ENCODE results near the gene ST6GALNAC4. TPM values are rescaled to one million over a fixed set of nuclear protein-coding genes. Genes with fewer than 3 reads are reported as not detected.
A peak's percentile ranks its signal among the peaks of the same experiment; 100 is the strongest.

The ST6GALNAC4 gene
- total RNA-seq, 2 donors from 2014 or later, result 25.4 to 66.5 TPM

DNA sequence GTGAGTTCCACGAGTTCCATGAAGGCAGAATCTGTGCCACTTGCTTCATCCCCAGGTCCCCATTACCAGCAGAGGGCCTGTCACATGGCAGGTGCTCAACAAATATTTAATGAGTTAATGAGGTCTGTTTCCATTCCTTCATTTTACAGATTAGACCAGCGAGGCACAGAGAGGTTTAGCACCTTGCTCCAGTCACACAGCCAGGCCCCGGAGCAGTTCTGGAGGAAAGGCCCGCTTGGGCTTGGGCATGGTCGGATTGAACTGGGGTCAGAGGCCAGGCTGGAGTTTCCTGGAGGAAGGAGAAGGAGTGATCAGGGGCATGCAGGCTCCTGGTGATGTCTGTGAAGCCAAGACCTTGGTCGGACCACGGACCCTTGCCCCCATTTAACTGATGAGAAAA, 4.0 kb upstream of the ST6GALNAC4 start:
- Histone ChIP-seq H3K9me3 (no peaks in the 10 kb centered on the region), H3K27ac (no peak overlapping the region), H3K4me3 (no peak overlapping the region), H3K9ac (ENCODE audit: low read depth in 2 of 2, low read length in 2 of 2) (no peak overlapping the region), H3K4me1 (peaks cover 21% of the 10 kb centered on the region), H3K27me3 (peaks cover 8% of the 10 kb centered on the region), H3K36me3 (no peaks in the 10 kb centered on the region)
- DNase-seq, result no peak
- TF ChIP-seq, protein P1, sequence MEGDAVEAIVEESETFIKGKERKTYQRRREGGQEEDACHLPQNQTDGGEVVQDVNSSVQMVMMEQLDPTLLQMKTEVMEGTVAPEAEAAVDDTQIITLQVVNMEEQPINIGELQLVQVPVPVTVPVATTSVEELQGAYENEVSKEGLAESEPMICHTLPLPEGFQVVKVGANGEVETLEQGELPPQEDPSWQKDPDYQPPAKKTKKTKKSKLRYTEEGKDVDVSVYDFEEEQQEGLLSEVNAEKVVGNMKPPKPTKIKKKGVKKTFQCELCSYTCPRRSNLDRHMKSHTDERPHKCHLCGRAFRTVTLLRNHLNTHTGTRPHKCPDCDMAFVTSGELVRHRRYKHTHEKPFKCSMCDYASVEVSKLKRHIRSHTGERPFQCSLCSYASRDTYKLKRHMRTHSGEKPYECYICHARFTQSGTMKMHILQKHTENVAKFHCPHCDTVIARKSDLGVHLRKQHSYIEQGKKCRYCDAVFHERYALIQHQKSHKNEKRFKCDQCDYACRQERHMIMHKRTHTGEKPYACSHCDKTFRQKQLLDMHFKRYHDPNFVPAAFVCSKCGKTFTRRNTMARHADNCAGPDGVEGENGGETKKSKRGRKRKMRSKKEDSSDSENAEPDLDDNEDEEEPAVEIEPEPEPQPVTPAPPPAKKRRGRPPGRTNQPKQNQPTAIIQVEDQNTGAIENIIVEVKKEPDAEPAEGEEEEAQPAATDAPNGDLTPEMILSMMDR (IDR thresholded peaks at IDR 0.05), result no peak
- intact Hi-C loops (cut with DNase I), result loop anchor here (2.0 to 5.0 kb wide), 2 partner anchors 186 to 328 kb away; partner anchors contain the start of gene TOR2A

GRCh38 chr9:127919253-127919815, 2.5 kb upstream of the ST6GALNAC4 start:
- Histone ChIP-seq H3K36me3 (no peaks in the 10 kb centered on the region), H3K27ac (peak overlapping the region; percentile 47), H3K9ac (ENCODE audit: low read depth in 2 of 2, low read length in 2 of 2) (peak overlapping the region in 1 of 2 donors; percentile 8), H3K9me3 (no peaks in the 10 kb centered on the region), H3K4me3 (no peak overlapping the region), H3K27me3 (no peaks in the 10 kb centered on the region), H3K4me1 (peaks cover 35% of the 10 kb centered on the region)
- peak; percentile 88 for DNase-seq
- intact Hi-C loops (cut with DNase I), result loop anchor here (5.0 kb wide), 1 partner anchor 132 kb away; the partner anchor contains the start of gene CDK9
- TF ChIP-seq, protein P1 (IDR thresholded peaks at IDR 0.05), result no peak

DNA sequence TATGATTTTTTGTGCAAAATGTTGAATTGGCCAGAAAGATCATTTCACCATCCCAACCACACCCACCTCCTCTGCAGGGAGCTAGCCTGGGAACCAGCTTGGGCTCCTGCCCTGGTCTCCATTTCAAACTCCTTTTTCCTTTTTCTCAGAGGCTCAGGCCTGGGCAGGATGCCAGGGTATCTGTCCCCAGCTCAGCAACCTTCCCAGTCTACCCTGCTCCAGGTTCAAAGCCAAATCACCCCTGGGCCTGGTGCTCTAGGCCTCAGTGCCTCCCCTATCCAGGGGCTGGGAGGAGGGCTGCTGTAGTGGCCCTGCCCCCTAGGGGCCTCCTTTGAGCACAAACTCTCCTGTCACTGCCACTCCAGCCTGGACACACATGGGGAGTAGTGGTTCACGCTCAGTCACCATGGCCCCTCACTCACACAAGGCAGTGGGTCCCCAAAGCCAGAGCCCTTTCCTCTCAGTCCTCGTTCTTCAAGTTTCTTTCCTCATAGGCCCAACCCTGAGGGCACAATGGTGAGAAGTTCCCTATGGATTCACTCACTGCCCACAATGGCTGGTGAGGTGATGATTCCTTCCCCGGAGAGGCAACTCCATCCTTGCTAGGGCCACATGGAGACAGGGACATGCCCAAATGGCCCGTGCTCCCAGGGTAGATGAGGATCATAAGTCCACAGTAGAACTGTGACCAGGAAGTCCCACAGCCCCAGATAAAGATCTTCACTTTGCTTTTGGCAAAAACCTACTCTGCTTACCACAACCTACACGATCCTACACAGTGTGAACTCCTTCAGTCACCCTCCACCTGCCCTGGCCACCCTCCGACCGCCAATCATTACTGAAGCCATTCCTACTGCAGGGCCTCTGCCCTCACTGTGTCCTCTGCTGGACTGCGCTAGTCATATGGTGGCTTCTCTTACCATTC, 1.6 kb upstream of the ST6GALNAC4 start:
- intact Hi-C loops (cut with DNase I), result loop anchor here (5.0 kb wide), 1 partner anchor 131 kb away; the partner anchor contains the start of gene CDK9
- H3K27me3 ChIP-seq, result no peaks in the 10 kb centered on the region
- H3K4me1 ChIP-seq, result peaks cover 35% of the 10 kb centered on the region
- H3K9ac ChIP-seq (ENCODE audit: low read depth in 2 of 2, low read length in 2 of 2), result peak overlapping the region; percentile 8 to 35
- H3K4me3 ChIP-seq, result no peak overlapping the region
- TF ChIP-seq, protein P1 (IDR thresholded peaks at IDR 0.05), result no peak
- no peaks in the 10 kb centered on the region for H3K9me3 ChIP-seq
- DNase-seq, result peak; percentile 53
- no peaks in the 10 kb centered on the region for H3K36me3 ChIP-seq
- peak overlapping the region; percentile 47 for H3K27ac ChIP-seq

- peak overlapping the region; percentile 16 for H3K27ac ChIP-seq
- no peaks in the 10 kb centered on the region for H3K36me3 ChIP-seq
- TF ChIP-seq, protein P1 (IDR thresholded peaks at IDR 0.05), result no peak
- H3K27me3 ChIP-seq, result no peaks in the 10 kb centered on the region
- no peaks in the 10 kb centered on the region for H3K9me3 ChIP-seq
- peak overlapping the region in 1 of 2 donors; percentile 1 for H3K9ac ChIP-seq (ENCODE audit: low read depth in 2 of 2, low read length in 2 of 2)
- intact Hi-C loops (cut with DNase I), result loop anchor here (2.0 to 5.0 kb wide), 2 partner anchors 47 to 130 kb away; partner anchors contain the start of gene CDK9
- H3K4me3 ChIP-seq, result no peak overlapping the region
- H3K4me1 ChIP-seq, result peaks cover 35% of the 10 kb centered on the region
- DNase-seq, result no peak
Observed at GRCh38 chr9:127917603-127918002, 762 bp upstream of the ST6GALNAC4 start.
